ENCODE data around the gene PRKN. TPM values are rescaled to one million over a fixed set of nuclear protein-coding genes. Genes with fewer than 3 reads are reported as not detected.

Gene PRKN
- total RNA-seq, 4 donors from 2014 or later, result 8.4 to 44.8 (median 12.6) TPM

GRCh38 chr6:162092816-162093502 lies 634.6 kb downstream of the PRKN start:
- TF ChIP-seq CTCF (IDR thresholded peaks at IDR 0.05), result no peak
- no peak for ATAC-seq (ENCODE audit: low FRiP score)
- no peak for DNase-seq (ENCODE audit: low spot score)

GRCh38 chr6:162090734-162091133 lies 636.8 kb downstream of the PRKN start:
- ATAC-seq (ENCODE audit: low FRiP score) (no peak), DNase-seq (ENCODE audit: low spot score) (no peak)
- no peak for TF ChIP-seq CTCF (IDR thresholded peaks at IDR 0.05)

GRCh38 chr6:162088091-162088490 lies 639.5 kb downstream of the PRKN start:
- no peak for ATAC-seq (ENCODE audit: low FRiP score)
- DNase-seq (ENCODE audit: low spot score), result no peak
- TF ChIP-seq CTCF (IDR thresholded peaks at IDR 0.05), result no peak

GRCh38 chr6:162085561-162085960 lies 642.0 kb downstream of the PRKN start:
- ATAC-seq (ENCODE audit: low FRiP score), result no peak

GRCh38 chr6:162082520-162082919 lies 645.0 kb downstream of the PRKN start:
- DNase-seq (ENCODE audit: low spot score) (no peak), ATAC-seq (ENCODE audit: low FRiP score) (no peak)
- TF ChIP-seq CTCF (IDR thresholded peaks at IDR 0.05), result no peak

More at GRCh38 chr6:162085561-162085960, 642.0 kb downstream of the PRKN start:
- TF ChIP-seq CTCF (IDR thresholded peaks at IDR 0.05), result no peak
- DNase-seq (ENCODE audit: low spot score), result no peak

- ATAC-seq (ENCODE audit: low FRiP score) (no peak), DNase-seq (ENCODE audit: low spot score) (no peak)
- no peak for TF ChIP-seq CTCF (IDR thresholded peaks at IDR 0.05)
These were observed 648.9 kb downstream of the PRKN start for GRCh38 chr6:162078667-162079066.

- ATAC-seq (ENCODE audit: low FRiP score), result no peak
- no peak for TF ChIP-seq CTCF (IDR thresholded peaks at IDR 0.05)
- DNase-seq (ENCODE audit: low spot score), result no peak
These were observed 649.4 kb downstream of the PRKN start for GRCh38 chr6:162078126-162078525.

Measured in omental fat pad (tissue), 4 donors.